SK-N-MC (cell line): ENCODE measurements around the gene KRTAP2-3.
"Not testable (repeated sequence)": the region's sequence is repeated elsewhere in the genome, so short reads cannot be mapped to it uniquely, and the experiment has no call there.

ENCODE experiments used
- DNase-seq: peaks from one replicate; pipeline ENCODE4 v3.0.0-alpha.2; 2011; ENCODE audit warnings: low read depth, low spot score
- H3K27ac ChIP-seq: fragments of 200-600 bp; sonication (generic); 2 replicates; pipeline ENCODE4 v1.5.1; 2016; ENCODE audit warnings: mixed run types
- H3K36me3 ChIP-seq: fragments of 200-600 bp; sonication (generic); 2 replicates; pipeline ENCODE4 v1.6.1; 2017; ENCODE audit warnings: antibody characterized with exemption, low read length, mixed read lengths; ENCODE audit not compliant: insufficient read depth
- H3K4me3 ChIP-seq: fragments of 200-600 bp; sonication (generic); 2 replicates; pipeline ENCODE4 v1.5.1; 2016
- H3K9ac ChIP-seq: fragments of 200-600 bp; sonication (generic); 2 replicates; pipeline ENCODE4 v1.8.0; 2017; ENCODE audit warnings: mixed run types, mixed read lengths; ENCODE audit not compliant: insufficient read length
- H3K9me3 ChIP-seq: fragments of 200-600 bp; sonication (generic); 2 replicates; pipeline ENCODE4 v1.6.1; 2017; ENCODE audit warnings: low read depth, mild to moderate bottlenecking, antibody characterized with exemption, low read length, moderate library complexity, mixed read lengths
- EZH2 ChIP-seq: fragments of 200-600 bp; sonication (generic); IDR thresholded peaks from one replicate; pipeline ENCODE4 v1.6.1; 2017; ENCODE audit warnings: antibody characterized with exemption
- FOXP2 ChIP-seq: optimal IDR thresholded peaks from 2 replicates; pipeline ENCODE3; 2011; ENCODE audit warnings: mild to moderate bottlenecking, moderate library complexity; ENCODE audit not compliant: insufficient read depth; ENCODE audit errors: extremely low read length, control extremely low read depth
- POLR2AphosphoS5 ChIP-seq: IDR thresholded peaks from 2 replicates; pipeline ENCODE4 v1.6.1; 2012; ENCODE audit warnings: mild to moderate bottlenecking, low read depth, low read length, borderline replicate concordance

Gene KRTAP2-3

DNA sequence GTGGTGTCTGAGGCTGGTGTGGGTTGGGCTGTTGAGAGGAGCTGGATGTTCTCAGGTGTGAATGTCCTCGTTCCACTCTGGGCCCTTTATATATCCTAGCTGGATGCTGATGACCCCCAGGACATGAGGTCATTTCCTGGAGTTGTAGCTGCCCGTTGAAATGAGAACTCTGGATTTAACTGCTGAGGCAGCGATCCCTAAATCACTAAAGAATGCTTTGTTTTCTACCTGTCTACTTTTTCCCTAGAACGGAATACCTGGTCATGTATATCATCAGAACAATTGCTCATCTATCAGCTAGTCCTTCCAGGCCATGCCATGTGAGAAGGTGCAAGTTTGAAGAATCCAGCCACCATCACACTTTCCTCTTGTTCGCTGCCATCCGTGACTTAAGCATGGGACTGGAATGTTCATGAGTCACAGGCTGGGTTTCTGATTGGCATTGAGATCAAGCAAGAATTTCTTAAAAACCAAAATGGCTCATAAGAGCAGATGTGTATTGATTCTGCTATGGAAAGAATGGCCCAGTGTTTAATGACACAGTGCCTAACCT lies at the start of gene KRTAP2-3:
Gene KRTAP2-3, minus strand, starts transcription at position 63 of the 553 bp plus-strand sequence. CDS start 64 bp downstream, outside the sequence.
- Histone ChIP-seq H3K9me3 (no peaks in the 10 kb centered on the region), H3K27ac (no peak within 1 kb of the TSS), H3K9ac (peak within 1 kb of the TSS; percentile 25), H3K36me3 (no peaks in the 10 kb centered on the region), H3K4me3 (no peak within 1 kb of the TSS)
- DNase-seq: no peak
- TF ChIP-seq EZH2 (no peak), POLR2AphosphoS5 (no peak), FOXP2 (no peak)

GRCh38 chr17:41108728-41109386 lies 48.9 kb upstream of the KRTAP2-3 start:
- not testable (repeated sequence) for H3K9me3 ChIP-seq, DNase-seq, H3K9ac ChIP-seq, H3K4me3 ChIP-seq, H3K36me3 ChIP-seq, H3K27ac ChIP-seq

- H3K9me3 ChIP-seq: peaks cover 10% of the 10 kb centered on the region; the same call in 1 of the 2 replicates
- peaks cover 5% of the 10 kb centered on the region; the same call in 1 of the 2 replicates for H3K36me3 ChIP-seq
- no peak overlapping the region for H3K27ac ChIP-seq
- H3K9ac ChIP-seq: no peak overlapping the region
- TF ChIP-seq FOXP2 (no peak), POLR2AphosphoS5 (no peak), EZH2 (no peak)
- no peak overlapping the region for H3K4me3 ChIP-seq
- DNase-seq: no peak
Observed at GRCh38 chr17:41107941-41108450, 48.1 kb upstream of the KRTAP2-3 start.

- not testable (repeated sequence) for H3K27ac ChIP-seq, H3K9me3 ChIP-seq, H3K36me3 ChIP-seq, H3K4me3 ChIP-seq, H3K9ac ChIP-seq, DNase-seq
Observed at GRCh38 chr17:41105347-41105746, 45.4 kb upstream of the KRTAP2-3 start, which contains the start of gene KRTAP4-9. Gene KRTAP4-9, plus strand, starts transcription at chr17:41105389. Its CDS starts 0 bp downstream, at chr17:41105389.

DNA sequence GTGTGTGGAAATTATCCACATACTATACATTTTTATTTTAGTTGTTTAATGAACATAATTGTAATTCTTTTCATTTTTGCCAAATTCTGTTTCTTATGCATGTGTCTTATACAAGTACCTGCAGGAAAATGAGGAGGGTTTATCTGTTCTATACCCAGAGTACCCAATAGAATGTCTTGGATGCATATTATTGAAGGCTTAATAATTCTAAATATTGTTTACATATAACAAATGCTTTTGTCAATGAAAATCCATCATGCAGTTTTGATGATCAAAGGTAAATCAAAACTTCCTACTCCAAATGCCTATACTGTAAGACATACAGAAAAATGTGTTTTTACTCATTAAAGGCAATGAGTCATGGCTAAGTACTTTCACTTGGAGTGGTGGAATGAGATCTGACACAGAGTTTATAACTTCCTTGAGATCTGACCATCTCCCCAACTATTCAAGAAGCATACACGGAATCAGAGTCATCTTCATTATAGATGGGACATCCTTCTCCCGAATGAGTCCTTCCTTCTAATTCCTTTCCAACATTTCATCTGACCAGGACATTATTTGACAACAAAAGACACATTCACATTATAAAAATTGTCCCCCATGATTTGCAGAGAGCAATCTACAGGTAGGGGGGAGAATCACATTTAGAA lies 44.6 kb upstream of the KRTAP2-3 start:
- not testable (repeated sequence) for DNase-seq, H3K36me3 ChIP-seq, H3K4me3 ChIP-seq, H3K27ac ChIP-seq, H3K9me3 ChIP-seq, H3K9ac ChIP-seq

- Histone ChIP-seq H3K9ac (no peak overlapping the region), H3K9me3 (no peaks in the 10 kb centered on the region), H3K4me3 (no peak overlapping the region), H3K36me3 (no peaks in the 10 kb centered on the region), H3K27ac (peak overlapping the region; percentile 63)
- no peak for TF ChIP-seq FOXP2
- TF ChIP-seq POLR2AphosphoS5: no peak; the same call in 1 of the 2 replicates
- no peak for TF ChIP-seq EZH2
- DNase-seq: no peak
Observed at GRCh38 chr17:41103896-41104295, 44.0 kb upstream of the KRTAP2-3 start.

DNA sequence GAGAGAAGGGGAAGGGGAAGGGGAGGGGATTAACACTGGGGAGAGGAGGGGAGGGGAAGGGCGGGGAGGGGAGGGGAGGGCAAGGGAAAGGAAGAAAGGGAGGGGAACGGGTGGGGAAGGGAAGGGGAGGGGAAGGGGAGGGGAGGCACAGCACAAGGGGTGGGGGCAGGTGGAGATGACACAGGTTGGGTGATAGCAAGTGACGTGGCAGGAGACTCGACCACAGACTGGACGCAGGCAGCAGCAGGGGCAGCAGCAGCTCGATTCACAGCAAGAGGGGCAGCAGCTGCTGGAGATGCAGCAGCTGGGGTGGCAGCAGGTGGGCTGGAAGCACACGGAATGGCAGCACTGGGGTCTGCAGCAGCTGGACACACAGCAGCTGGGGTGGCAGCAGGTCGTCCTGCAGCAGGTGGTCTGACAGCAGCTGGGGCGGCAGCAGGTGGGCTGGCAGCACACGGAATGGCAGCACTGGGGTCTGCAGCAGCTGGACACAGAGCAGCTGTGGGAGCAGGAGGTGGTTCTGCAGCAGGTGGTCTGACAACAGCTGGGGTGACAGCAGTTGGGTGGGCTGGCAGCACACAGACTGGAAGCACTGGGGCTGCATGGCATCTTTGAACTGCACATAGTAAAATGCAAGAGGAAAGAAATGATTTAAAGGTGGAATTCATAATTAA lies 41.8 kb upstream of the KRTAP2-3 start, which contains the start of gene KRTAP4-16:
Gene KRTAP4-16, minus strand, starts transcription at position 624 of the 674 bp plus-strand sequence. Its CDS starts 0 bp downstream, at position 624.
- Histone ChIP-seq H3K9me3 (no peaks in the 10 kb centered on the region), H3K9ac (no peak within 1 kb of the TSS), H3K27ac (0 out of 2 replicates have a peak within 1 kb of the TSS, but pooled peaks have one; percentile 44), H3K4me3 (no peak within 1 kb of the TSS), H3K36me3 (no peaks in the 10 kb centered on the region)
- no peak for DNase-seq
- TF ChIP-seq EZH2: no peak
- TF ChIP-seq FOXP2: no peak
- TF ChIP-seq POLR2AphosphoS5: no peak

GRCh38 chr17:41099682-41100480 lies 40.0 kb upstream of the KRTAP2-3 start:
- H3K9ac ChIP-seq, H3K9me3 ChIP-seq, H3K36me3 ChIP-seq: not testable (repeated sequence)
- DNase-seq: peak; percentile 96
- Histone ChIP-seq H3K4me3 (peak overlapping the region; percentile 38; the same call in 1 of the 2 replicates), H3K27ac (peak overlapping the region; percentile 94)
